HepG2 (cell line): ENCODE measurements around the gene PHRF1. TPM values are rescaled to one million over a fixed set of nuclear protein-coding genes. Genes with fewer than 3 reads are reported as not detected.

ENCODE experiments used
- ATAC-seq: fragments of 200-7000 bp; cut with Tn5 transposase; 3 replicates; pipeline ENCODE4 v1.9.1; 2020; ENCODE audit warnings: mild to moderate bottlenecking, moderate library complexity
- BruUV-seq: library from RNA; stranded (reverse); fragments of 400-500 nt; replicated peaks from 2 replicates; lab custom pipeline; 2021; lab: Mats Ljungman, UMichigan
- CTCF ChIA-PET: fragments of 300-600 bp; formaldehyde crosslinking; extraction: SDS; loops from one replicate; lab custom pipeline; 2021; ENCODE audit warnings: low total read pairs, inconsistent platforms, low intra/inter-chr PET ratio; lab: Yijun Ruan, JAX
- POLR2A ChIA-PET: fragments of 350-600 bp; sonication (Branson Sonifier 250); formaldehyde crosslinking; loops from one replicate; lab custom pipeline; 2020; ENCODE audit warnings: antibody characterized with exemption, inconsistent platforms; lab: Yijun Ruan, JAX
- DNase-seq: peaks from one replicate; pipeline ENCODE4 v3.0.0-alpha.2; 2015; ENCODE audit warnings: low spot score
- FAIRE-seq: peaks from 3 replicates; lab custom pipeline; 2011; peaks lifted over from hg19 to GRCh38; lab: Jason Lieb, UNC
- H2AFZ ChIP-seq: one replicate; pipeline ENCODE4 v1.6.1; 2011; ENCODE audit warnings: low read length, inconsistent platforms
- H3K27ac ChIP-seq: fragments of 300-600 bp; 3 replicates; pipeline ENCODE4 v1.8.0; 2011; ENCODE audit warnings: mixed run types, mild to moderate bottlenecking, mixed read lengths, low read length, inconsistent platforms; ENCODE audit not compliant: insufficient read depth; ENCODE audit errors: extremely low read length
- H3K27me3 ChIP-seq, 2 experiments: fragments of 200-600 bp in 1 of 2; 2 replicates in 1 of 2; 3 replicates in 1 of 2; pipeline versions ENCODE4 v1.6.0 to v1.8.0; 2011; ENCODE audit warnings: low read length in 2 of 2, mild to moderate bottlenecking in 2 of 2, moderate library complexity in 2 of 2, inconsistent platforms in 1 of 2; ENCODE audit not compliant: insufficient read depth in 2 of 2, control insufficient read depth in 1 of 2
- H3K36me3 ChIP-seq, 2 experiments: fragments of 200-600 bp in 1 of 2; replicated peaks in 1 of 2; 2 replicates in 1 of 2; 3 replicates in 1 of 2; pipeline versions ENCODE4 v1.5.1 to v1.8.0; 2011; ENCODE audit warnings: low read length in 2 of 2, inconsistent platforms in 1 of 2; ENCODE audit not compliant: insufficient read depth in 2 of 2, control insufficient read depth in 1 of 2
- H3K4me1 ChIP-seq: 2 replicates; pipeline ENCODE4 v1.5.1; 2012; ENCODE audit warnings: low read length, inconsistent platforms; ENCODE audit not compliant: insufficient read depth
- H3K4me2 ChIP-seq: 2 replicates; pipeline ENCODE4 v1.6.0; 2011; ENCODE audit warnings: low read depth, low read length, inconsistent platforms
- H3K4me3 ChIP-seq, 3 experiments: fragments of 200-600 bp in 1 of 3; sonication (generic), shearing (Covaris generic) in 1 of 3; replicated peaks in 1 of 3; 2 replicates each; pipeline ENCODE4 v1.5.1; 2011 to 2016; ENCODE audit warnings: low read length in 3 of 3, inconsistent platforms in 2 of 3, low read depth in 2 of 3, mild to moderate bottlenecking in 2 of 3, control low read depth in 1 of 3, mixed read lengths in 1 of 3; ENCODE audit not compliant: insufficient read depth in 1 of 3
- H3K79me2 ChIP-seq: one replicate; pipeline ENCODE4 v1.6.1; 2011; ENCODE audit warnings: low read length, inconsistent platforms; ENCODE audit not compliant: insufficient read depth
- H3K9ac ChIP-seq: 2 replicates; pipeline ENCODE4 v1.6.0; 2011; ENCODE audit warnings: mild to moderate bottlenecking, low read depth, low read length, inconsistent platforms; ENCODE audit not compliant: insufficient read depth
- H3K9me3 ChIP-seq: 2 replicates; pipeline ENCODE4 v1.5.1; 2012; ENCODE audit warnings: mild to moderate bottlenecking, low read length
- H4K20me1 ChIP-seq: 2 replicates; pipeline ENCODE4 v1.6.0; 2011; ENCODE audit warnings: inconsistent platforms, mild to moderate bottlenecking, low read length, moderate library complexity; ENCODE audit not compliant: insufficient read depth
- AGO1 ChIP-seq: fragments of 200-400 bp; formaldehyde crosslinking; IDR thresholded peaks from 2 replicates; pipeline ENCODE4 v1.6.1; 2017; ENCODE audit warnings: mild to moderate bottlenecking, low read depth, low read length, moderate library complexity; ENCODE audit not compliant: poor library complexity, severe bottlenecking
- AGO2 ChIP-seq: fragments of 200-400 bp; formaldehyde crosslinking; optimal IDR thresholded peaks from 2 replicates; pipeline ENCODE3; 2017; ENCODE audit warnings: mild to moderate bottlenecking, low read depth, low read length, moderate library complexity
- CEBPG ChIP-seq: IDR thresholded peaks from 2 replicates; pipeline ENCODE4 v1.6.1; 2016
- KLF16 ChIP-seq, 2 experiments: sonication (generic) in 1 of 2; formaldehyde crosslinking in 1 of 2; IDR thresholded peaks; 2 replicates each; pipeline versions ENCODE4 v1.6.1 to v1.8.0; 2016 to 2023; ENCODE audit warnings: missing genetic modification reagents in 2 of 2, missing compliant biosample characterization in 1 of 2
- ZBTB38 ChIP-seq: sonication (generic); formaldehyde crosslinking; IDR thresholded peaks from 2 replicates; pipeline ENCODE4 v1.5.1; 2020; ENCODE audit warnings: mild to moderate bottlenecking, missing genetic modification reagents
- ZNF570 ChIP-seq: sonication (generic); formaldehyde crosslinking; IDR thresholded peaks from 2 replicates; pipeline ENCODE4 v1.4.0; 2020; ENCODE audit warnings: mild to moderate bottlenecking, missing genetic modification reagents, borderline replicate concordance
- ZNF687 ChIP-seq: sonication (generic); formaldehyde crosslinking; IDR thresholded peaks from 2 replicates; pipeline ENCODE4 v1.5.1; 2020; ENCODE audit warnings: mild to moderate bottlenecking, missing genetic modification reagents, moderate library complexity
- WGBS: methylation state at CpG from one replicate; pipeline ENCODE4 v1.1.6; 2017; ENCODE audit warnings: low lambda C conversion rate; 5-methylcytosine and 5-hydroxymethylcytosine counted together
- in situ Hi-C: cut with HindIII; loops from 2 replicates; pipeline ENCODE4 v1.10.0; 2017; ENCODE audit warnings: low pct_unique_long_range_greater_than_20kb; ENCODE audit not compliant: extremely low pct_ligation_motif_present
- intact Hi-C: fragments of 100-400 bp; cut with micrococcal nuclease; formaldehyde crosslinking; loops from one replicate; pipeline ENCODE4 v1.10.0; 2022; ENCODE audit not compliant: unreplicated experiment
- polyA plus RNA-seq, 8 experiments: library from polyadenylated mRNA; depleted of rRNA in 3 of 8; stranded (reverse) in 7 of 8; unstranded in 1 of 8; fragments of >200 nt; fragmentation: Illumina TruSeq in 4 of 8; extraction: Trizol in 4 of 8; gene quantifications; 2 replicates each; pipeline versions ENCODE4 v1.2.1 to v1.2.3, GENCODE V29; 2011 to 2016; ENCODE audit warnings: low read depth in 4 of 8, missing spikeins in 1 of 8, mixed read lengths in 1 of 8; ENCODE audit not compliant: insufficient read depth in 1 of 8
- total RNA-seq, 5 experiments: library from RNA; depleted of rRNA; stranded (reverse); fragments of >200 nt; fragmentation: Illumina TruSeq; extraction: Trizol; gene quantifications; 2 replicates each; pipeline ENCODE4 v1.2.3, GENCODE V29; 2016; ENCODE audit warnings: low read depth in 1 of 5
- TF ChIP-seq, protein P1 (sequence below): sonication (generic); formaldehyde crosslinking; IDR thresholded peaks from 2 replicates; pipeline ENCODE4 v1.4.0; 2020; ENCODE audit warnings: missing genetic modification reagents

PHRF1 gene
- total and polyA plus RNA-seq, 2 of the 13 experiments (the other 11 are each of a cell fraction or from before 2014, with no cell fraction given): 8.2 to 16.7 TPM

DNA sequence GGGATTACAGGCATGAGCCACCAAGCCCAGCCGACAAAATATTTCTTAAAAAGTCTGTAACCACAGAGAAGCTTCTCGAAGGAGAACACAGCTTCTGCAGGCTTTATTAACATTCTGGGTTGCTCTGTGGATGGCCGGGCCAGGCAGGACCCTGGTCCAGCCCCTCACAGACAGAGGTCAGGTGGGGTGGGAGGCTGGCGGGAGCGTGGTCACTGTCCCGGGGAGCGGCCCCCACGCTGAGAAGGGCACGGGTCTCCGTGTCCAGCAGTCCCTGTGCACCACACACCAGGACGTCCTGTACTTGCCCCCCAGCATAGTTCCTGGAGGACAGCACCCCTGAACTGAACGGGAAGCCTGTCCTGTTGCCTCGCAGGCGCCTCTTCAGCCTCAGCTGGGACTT lies 80.2 kb downstream of the PHRF1 start:
- POLR2A ChIA-PET: interaction anchor here (1.5 to 2.0 kb wide), 3 partner anchors 51 to 163 kb away, joined by 3 to 9 read pairs (median 5); partner anchors contain the start of genes PHRF1 and PNPLA2
- no TSS peak for BruUV-seq

More for the DNA sequence above, 80.2 kb downstream of the PHRF1 start:
- ATAC-seq (no peak), DNase-seq (no peak), FAIRE-seq (no peak)
- TF ChIP-seq ZBTB38 (CRISPR knock-in tag) (peak; percentile 32; the same call in 1 of the 2 replicates), AGO2 (peak; percentile 24), CEBPG (CRISPR knock-in tag) (no peak), ZNF570 (CRISPR knock-in tag) (no peak), KLF16 (CRISPR knock-in tag; IDR thresholded peaks at IDR 0.05) (no peak), AGO1 (no peak), ZNF687 (peak; percentile 24; the same call in 1 of the 2 replicates)
- TF ChIP-seq, protein P1, sequence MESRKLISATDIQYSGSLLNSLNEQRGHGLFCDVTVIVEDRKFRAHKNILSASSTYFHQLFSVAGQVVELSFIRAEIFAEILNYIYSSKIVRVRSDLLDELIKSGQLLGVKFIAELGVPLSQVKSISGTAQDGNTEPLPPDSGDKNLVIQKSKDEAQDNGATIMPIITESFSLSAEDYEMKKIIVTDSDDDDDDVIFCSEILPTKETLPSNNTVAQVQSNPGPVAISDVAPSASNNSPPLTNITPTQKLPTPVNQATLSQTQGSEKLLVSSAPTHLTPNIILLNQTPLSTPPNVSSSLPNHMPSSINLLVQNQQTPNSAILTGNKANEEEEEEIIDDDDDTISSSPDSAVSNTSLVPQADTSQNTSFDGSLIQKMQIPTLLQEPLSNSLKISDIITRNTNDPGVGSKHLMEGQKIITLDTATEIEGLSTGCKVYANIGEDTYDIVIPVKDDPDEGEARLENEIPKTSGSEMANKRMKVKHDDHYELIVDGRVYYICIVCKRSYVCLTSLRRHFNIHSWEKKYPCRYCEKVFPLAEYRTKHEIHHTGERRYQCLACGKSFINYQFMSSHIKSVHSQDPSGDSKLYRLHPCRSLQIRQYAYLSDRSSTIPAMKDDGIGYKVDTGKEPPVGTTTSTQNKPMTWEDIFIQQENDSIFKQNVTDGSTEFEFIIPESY (CRISPR knock-in tag): peak; percentile 68
- Histone ChIP-seq H3K4me2 (no peak overlapping the region), H3K9ac (no peak overlapping the region), H3K36me3 (peaks cover 16 to 32% of the 10 kb centered on the region in 2 experiments; a peak in 4 of 5 replicates), H4K20me1 (peaks cover 13% of the 10 kb centered on the region; the same call in 1 of the 2 replicates), H3K9me3 (no peaks in the 10 kb centered on the region), H3K27me3 (no peaks in the 10 kb centered on the region), H3K27ac (peak overlapping the region; percentile 60), H2AFZ (no peak overlapping the region), H3K79me2 (no peaks in the 10 kb centered on the region), H3K4me3 (no peak overlapping the region), H3K4me1 (peaks cover 47% of the 10 kb centered on the region)
- in situ Hi-C loops: loop anchor here (5.0 kb wide), 1 partner anchor 71 kb away; no protein-coding TSS in a partner anchor
- WGBS: 91% methylated on average over 8 of the region's 14 CpGs
- intact Hi-C loops: loop anchor here (10.0 kb wide), 1 partner anchor 48 kb away; the partner anchor contains the start of gene EPS8L2
- CTCF ChIA-PET: no interaction called here
